KMS-11 (cell line): ENCODE data around the gene RNF166.
A peak's percentile ranks its signal among the peaks of the same experiment; 100 is the strongest.

Experiments
- H2AFZ ChIP-seq: fragments of 200-600 bp; sonication (generic); 2 replicates; pipeline ENCODE4 v1.6.1; 2016; ENCODE audit warnings: antibody characterized with exemption, mixed run types, low read depth
- H3K27ac ChIP-seq: fragments of 200-600 bp; sonication (generic); 2 replicates; pipeline ENCODE4 v1.6.1; 2016; ENCODE audit warnings: mild to moderate bottlenecking, mixed run types
- H3K27me3 ChIP-seq: fragments of 200-600 bp; sonication (generic); 2 replicates; pipeline ENCODE4 v1.6.1; 2017; ENCODE audit warnings: mild to moderate bottlenecking, low read depth, mixed run types, moderate library complexity; ENCODE audit not compliant: insufficient read depth
- H3K36me3 ChIP-seq: fragments of 200-600 bp; sonication (generic); 2 replicates; pipeline ENCODE4 v1.6.1; 2017; ENCODE audit warnings: mild to moderate bottlenecking, mixed run types; ENCODE audit not compliant: insufficient read depth
- H3K4me1 ChIP-seq: fragments of 200-600 bp; sonication (generic); 2 replicates; pipeline ENCODE4 v1.6.1; 2016; ENCODE audit warnings: mild to moderate bottlenecking, low read depth, mixed run types; ENCODE audit not compliant: poor library complexity, severe bottlenecking
- H3K4me2 ChIP-seq: fragments of 200-600 bp; sonication (generic); 2 replicates; pipeline ENCODE4 v1.7.0; 2016; ENCODE audit warnings: mild to moderate bottlenecking, mixed run types
- H3K4me3 ChIP-seq: fragments of 200-600 bp; sonication (generic); IDR thresholded peaks from 2 replicates; pipeline ENCODE4 v1.6.1; 2017; ENCODE audit warnings: low read depth, low read length, mixed read lengths; ENCODE audit not compliant: insufficient read depth
- H3K79me2 ChIP-seq: fragments of 200-600 bp; sonication (generic); 2 replicates; pipeline ENCODE4 v1.6.1; 2016; ENCODE audit warnings: low read depth, mixed run types; ENCODE audit not compliant: insufficient read depth
- H3K9ac ChIP-seq: fragments of 200-600 bp; sonication (generic); 2 replicates; pipeline ENCODE4 v1.6.1; 2016; ENCODE audit warnings: mild to moderate bottlenecking, mixed run types
- H4K20me1 ChIP-seq: fragments of 200-600 bp; sonication (generic); 2 replicates; pipeline ENCODE4 v1.6.1; 2016; ENCODE audit warnings: mild to moderate bottlenecking, mixed run types; ENCODE audit not compliant: insufficient read depth
- CTCF ChIP-seq: fragments of 200-600 bp; sonication (generic); conservative IDR thresholded peaks from 2 replicates; pipeline ENCODE4 v1.6.1; 2017; ENCODE audit warnings: low read depth, mild to moderate bottlenecking, antibody characterized with exemption, low read length, moderate library complexity, mixed read lengths

The RNF166 gene

GRCh38 chr16:88748364-88748763 lies 42.2 kb upstream of the RNF166 start:
- Histone ChIP-seq H3K9ac (no peak overlapping the region), H4K20me1 (peaks cover 24% of the 10 kb centered on the region; the same call in 1 of the 2 replicates), H3K4me2 (no peak overlapping the region), H3K4me1 (no peaks in the 10 kb centered on the region), H3K27ac (no peak overlapping the region), H3K79me2 (peaks cover 49% of the 10 kb centered on the region; the same call in 1 of the 2 replicates), H3K36me3 (no peaks in the 10 kb centered on the region), H2AFZ (no peak overlapping the region), H3K4me3 (no peak overlapping the region), H3K27me3 (no peaks in the 10 kb centered on the region)
- peak; percentile 3; the same call in 1 of the 2 replicates for TF ChIP-seq CTCF

- Histone ChIP-seq H3K4me2 (no peak overlapping the region), H3K4me3 (no peak overlapping the region), H3K79me2 (peaks cover 48% of the 10 kb centered on the region; the same call in 1 of the 2 replicates), H3K4me1 (no peaks in the 10 kb centered on the region), H3K27me3 (no peaks in the 10 kb centered on the region), H3K27ac (no peak overlapping the region), H2AFZ (no peak overlapping the region), H4K20me1 (peaks cover 24% of the 10 kb centered on the region; the same call in 1 of the 2 replicates), H3K36me3 (no peaks in the 10 kb centered on the region), H3K9ac (no peak overlapping the region)
- no peak; the same call in 1 of the 2 replicates for TF ChIP-seq CTCF
Observed at GRCh38 chr16:88747588-88748301, 41.5 kb upstream of the RNF166 start.

GRCh38 chr16:88746506-88746905 lies 40.3 kb upstream of the RNF166 start:
- Histone ChIP-seq H3K4me3 (no peak overlapping the region), H4K20me1 (peaks cover 18% of the 10 kb centered on the region; the same call in 1 of the 2 replicates), H3K9ac (no peak overlapping the region), H3K79me2 (peaks cover 36% of the 10 kb centered on the region; the same call in 1 of the 2 replicates), H3K27ac (no peak overlapping the region), H3K27me3 (no peaks in the 10 kb centered on the region), H2AFZ (no peak overlapping the region), H3K36me3 (no peaks in the 10 kb centered on the region), H3K4me1 (no peaks in the 10 kb centered on the region), H3K4me2 (no peak overlapping the region)
- no peak for TF ChIP-seq CTCF

- Histone ChIP-seq H3K36me3 (no peaks in the 10 kb centered on the region), H3K27ac (no peak overlapping the region), H3K79me2 (peaks cover 21% of the 10 kb centered on the region; the same call in 1 of the 2 replicates), H3K4me1 (no peaks in the 10 kb centered on the region), H3K4me3 (no peak overlapping the region), H3K4me2 (no peak overlapping the region), H3K27me3 (no peaks in the 10 kb centered on the region), H4K20me1 (peaks cover 15% of the 10 kb centered on the region; the same call in 1 of the 2 replicates), H2AFZ (no peak overlapping the region), H3K9ac (no peak overlapping the region)
- TF ChIP-seq CTCF = no peak
Observed at GRCh38 chr16:88744577-88745521, 38.6 kb upstream of the RNF166 start.
